Raji (cell line): Measurements from ENCODE around the gene MAML1.

Experiments used
- POLR2A ChIP-seq: IDR thresholded peaks from 2 replicates; pipeline ENCODE4 v1.6.1; 2011; ENCODE audit warnings: low read depth, low read length, control low read depth; ENCODE audit not compliant: insufficient read depth

Gene MAML1

DNA sequence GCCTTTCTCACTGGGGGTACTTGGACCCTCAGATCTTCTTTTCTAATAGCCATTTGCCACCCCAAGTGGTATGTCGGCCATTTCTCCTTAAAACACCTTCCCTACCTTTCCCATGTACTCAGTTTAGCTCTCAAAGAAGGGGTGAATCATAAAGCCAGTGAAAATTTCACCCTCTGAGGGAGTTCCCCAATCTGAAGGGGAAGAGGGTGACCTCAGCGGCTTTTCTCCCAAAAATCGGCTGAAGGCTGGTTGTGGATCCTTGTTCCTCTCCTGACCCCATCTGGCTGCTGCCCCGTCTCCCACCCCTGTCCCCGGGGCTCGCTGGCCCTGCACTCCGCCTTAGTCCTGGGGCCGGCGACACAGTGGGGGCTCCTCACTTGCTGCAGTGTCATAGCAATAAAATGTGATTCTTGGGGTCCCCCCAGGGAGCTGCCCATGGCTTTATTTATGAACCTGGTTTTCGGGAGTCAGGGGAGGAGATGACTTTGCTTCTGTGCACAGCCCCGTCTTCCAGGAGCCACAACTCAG, 43.9 kb downstream of the MAML1 start:
- no peak for TF ChIP-seq POLR2A

DNA sequence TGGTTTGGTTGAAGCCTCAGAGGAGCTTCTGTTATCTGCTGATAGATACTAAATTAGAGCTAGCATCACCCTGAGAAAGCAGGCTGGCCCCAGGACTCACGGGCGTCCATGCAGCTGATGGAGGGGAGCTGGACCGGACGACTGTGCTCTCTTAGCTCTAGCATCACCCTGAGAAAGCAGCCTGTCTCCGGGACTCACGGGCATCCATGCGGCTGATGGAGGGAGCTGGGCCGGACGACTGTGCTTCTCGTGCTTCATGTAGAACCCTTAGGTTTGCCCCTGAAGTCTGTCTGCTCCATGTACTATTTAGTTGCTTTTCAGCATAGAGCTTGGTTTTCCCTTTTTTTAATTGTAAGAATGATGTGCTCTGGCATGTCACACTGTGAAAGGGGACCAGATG, 44.8 kb downstream of the MAML1 start:
- no peak for TF ChIP-seq POLR2A

- no peak for TF ChIP-seq POLR2A
Observed at GRCh38 chr5:179777909-179778308, 45.3 kb downstream of the MAML1 start.

- no peak for TF ChIP-seq POLR2A
Observed at GRCh38 chr5:179778591-179778990, 46.0 kb downstream of the MAML1 start.

DNA sequence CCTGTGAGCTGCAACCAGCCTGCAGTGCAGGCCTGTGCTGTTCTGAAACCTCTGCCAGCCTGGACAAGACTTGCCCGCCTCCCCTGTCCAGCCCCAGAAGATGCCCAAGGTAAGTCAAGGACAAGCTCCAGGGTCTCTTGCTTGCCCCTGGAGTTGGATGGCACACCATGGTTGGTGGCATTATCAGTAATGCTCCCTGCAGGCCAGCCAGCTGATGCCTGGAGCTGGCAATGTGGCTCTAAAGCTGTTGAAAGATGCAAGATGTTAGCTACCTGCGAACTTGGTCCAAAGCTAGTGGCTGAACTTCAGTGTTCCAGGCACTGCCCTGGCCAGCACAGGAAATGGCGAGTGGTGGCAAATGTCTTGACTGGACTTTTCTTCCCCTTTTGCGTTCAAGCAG, 47.2 kb downstream of the MAML1 start:
- TF ChIP-seq POLR2A: no peak

DNA sequence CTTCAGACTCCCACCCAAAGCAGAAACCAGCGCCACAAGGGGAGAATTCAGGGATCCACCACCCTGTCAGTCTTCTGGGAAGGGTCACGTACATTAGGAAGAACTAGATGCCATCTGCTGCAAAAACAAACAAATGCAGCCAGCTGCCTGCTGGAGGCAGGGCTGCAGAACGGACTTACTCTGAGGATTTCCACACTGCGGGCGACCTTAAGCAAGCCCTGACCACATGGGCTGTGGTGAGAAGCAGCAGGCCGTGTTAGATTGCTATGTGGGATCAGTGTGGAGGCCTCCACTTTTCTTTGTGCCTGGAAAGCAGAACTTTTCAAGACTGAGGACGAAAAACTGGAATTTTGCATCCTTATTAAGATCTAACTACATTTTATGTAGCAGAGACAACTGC, 47.7 kb downstream of the MAML1 start:
- no peak for TF ChIP-seq POLR2A

GRCh38 chr5:179781846-179782245, 49.2 kb downstream of the MAML1 start:
- TF ChIP-seq POLR2A: no peak

DNA sequence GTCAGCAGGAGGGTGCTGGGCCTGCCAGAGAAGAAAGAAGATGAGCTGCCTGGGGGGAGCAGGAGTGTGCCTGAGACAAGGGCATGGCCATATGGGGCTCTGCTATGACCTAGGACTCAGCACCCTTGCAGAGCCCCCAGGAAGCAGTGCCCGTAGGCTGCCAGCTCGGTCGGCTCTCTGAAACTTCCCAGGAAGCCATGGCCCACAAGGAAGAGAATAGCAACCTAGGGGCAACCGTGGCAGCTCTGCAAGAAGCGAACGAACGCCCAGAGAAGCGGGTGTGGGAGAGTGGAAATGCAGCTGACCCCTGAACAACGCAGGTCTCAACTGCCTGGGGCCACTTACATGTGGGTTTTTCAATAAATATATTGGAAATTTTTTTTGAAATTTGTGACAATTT, 50.5 kb downstream of the MAML1 start:
- no peak for TF ChIP-seq POLR2A

DNA sequence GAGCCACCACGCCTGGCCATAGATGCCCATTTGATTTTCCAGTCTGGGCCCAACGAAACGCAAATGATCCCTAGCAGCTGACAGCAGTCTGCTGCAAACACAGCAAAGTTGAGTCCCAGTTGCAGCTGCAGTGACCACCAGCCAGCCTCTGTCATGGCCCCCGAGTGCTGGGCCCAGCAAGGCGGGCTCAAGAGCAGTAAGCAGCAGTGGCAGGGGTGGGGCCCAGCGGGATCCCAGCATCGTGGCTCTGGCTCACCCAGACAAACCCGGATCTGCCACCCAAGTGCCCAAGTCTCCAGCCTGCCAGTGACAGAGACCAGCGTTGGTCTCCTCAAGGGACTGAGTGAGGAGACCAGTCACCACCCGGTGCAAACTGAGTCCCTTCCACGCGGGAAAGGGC, 54.2 kb downstream of the MAML1 start:
- TF ChIP-seq POLR2A: no peak

GRCh38 chr5:179788193-179788854, 55.7 kb downstream of the MAML1 start:
- no peak for TF ChIP-seq POLR2A

- TF ChIP-seq POLR2A: no peak
Observed at GRCh38 chr5:179791881-179792611, 59.4 kb downstream of the MAML1 start.

- TF ChIP-seq POLR2A: no peak
Observed at GRCh38 chr5:179792612-179793467, 60.2 kb downstream of the MAML1 start.

- TF ChIP-seq POLR2A: no peak
Observed at GRCh38 chr5:179793468-179794139, 61.0 kb downstream of the MAML1 start, which contains the start of gene LTC4S. TSS of gene LTC4S (plus strand) at chr5:179793986. CDS start at chr5:179794081, 95 bp downstream.

DNA sequence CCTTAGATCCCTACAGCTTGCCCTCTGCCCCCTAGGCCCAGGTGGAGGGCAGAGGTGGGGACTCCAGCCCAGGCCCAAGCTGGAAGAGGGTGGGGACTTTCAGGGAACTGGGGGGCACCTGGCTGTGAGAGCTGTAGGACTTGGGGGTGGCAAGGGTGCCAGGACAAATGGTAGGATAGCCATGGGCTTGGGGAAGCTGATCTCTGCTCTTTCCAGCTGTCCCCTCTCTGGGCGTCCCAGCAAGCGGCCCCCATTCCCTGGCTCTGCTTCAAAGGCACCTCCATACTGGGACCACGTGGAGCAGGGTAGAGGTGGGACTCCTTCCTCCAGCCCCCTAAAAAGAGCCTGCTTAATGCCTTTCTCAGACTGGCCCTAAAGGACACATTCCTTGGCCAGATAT, 61.5 kb downstream of the MAML1 start:
- no peak for TF ChIP-seq POLR2A

DNA sequence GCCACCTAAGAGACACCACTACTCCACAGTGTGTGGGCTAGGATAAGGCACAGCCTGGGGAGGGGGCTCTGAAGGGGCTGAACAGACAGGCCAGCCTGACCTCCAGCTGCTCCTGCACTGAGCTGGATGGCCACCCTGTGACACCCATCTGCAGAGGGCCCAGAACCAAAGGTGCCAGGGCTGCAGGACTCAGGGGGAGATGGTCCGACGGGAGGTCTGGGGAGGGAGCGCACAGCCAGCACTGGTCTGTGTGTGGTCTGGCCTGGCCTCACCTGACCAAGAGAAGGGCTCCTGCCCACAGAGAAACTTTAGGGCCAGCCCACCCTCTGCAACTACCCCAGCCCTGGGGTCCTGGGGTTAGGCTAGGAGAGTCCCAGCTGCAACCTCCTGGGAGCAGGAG, 62.0 kb downstream of the MAML1 start:
- no peak for TF ChIP-seq POLR2A
